Measurements from ENCODE around the gene DACT1. TPM values are rescaled to one million over a fixed set of nuclear protein-coding genes. Genes with fewer than 3 reads are reported as not detected.
"Not testable (repeated sequence)": the region's sequence is repeated elsewhere in the genome, so short reads cannot be mapped to it uniquely, and the experiment has no call there.

DACT1 gene
- 1 to 10 TPM in 1 of 2 donors, under 1 TPM in 1; 0.42 to 4.2 TPM for total RNA-seq
- 44.5 TPM for polyA plus RNA-seq (2013, experiment 1 of 2)
- 43.8 TPM for polyA plus RNA-seq (2013, experiment 2 of 2)
- long read RNA-seq, experiment 1: 0 reads
- long read RNA-seq, experiment 2, partial matches to known transcripts: 0 of 1 reads
- long read RNA-seq, experiment 2, other reads (novel, unspliced or antisense): 1 of 1 reads
- long read RNA-seq, experiment 3: 0 reads
- long read RNA-seq, experiment 4: 0 reads

GRCh38 chr14:58637391-58638230, at the start of gene DACT1:
Gene DACT1, plus strand, starts transcription at chr14:58637962. Its CDS starts 241 bp downstream, at chr14:58638203.
- Histone ChIP-seq H3K27ac (ENCODE audit: low read depth, low read length) (peak within 1 kb of the TSS; percentile 62), H3K9me3 (ENCODE audit: control insufficient read depth, low read length) (no peaks in the 10 kb centered on the region), H3K36me3 (ENCODE audit: control insufficient read depth, insufficient read depth, low read length) (peaks cover 13% of the 10 kb centered on the region), H3K27me3 (ENCODE audit: control insufficient read depth, insufficient read depth, low read length, poor library complexity, severe bottlenecking) (peaks cover 28% of the 10 kb centered on the region), H3K4me3 (ENCODE audit: low read length) (peak within 1 kb of the TSS; percentile 79), H3K9ac (ENCODE audit: extremely low read depth, low read length, poor library complexity, severe bottlenecking) (peak within 1 kb of the TSS; percentile 48), H3K4me1 (ENCODE audit: control insufficient read depth, insufficient read depth, low read length) (peaks cover 13% of the 10 kb centered on the region)
- Mint-ChIP-seq H3K27me3 (ENCODE audit: insufficient read depth) (peaks cover 35% of the 10 kb centered on the region), H3K9me3 (no peaks in the 10 kb centered on the region), H3K4me1 (peaks cover 50% of the 10 kb centered on the region), H3K4me3 (peak within 1 kb of the TSS; percentile 73), H3K27ac (peak within 1 kb of the TSS; percentile 80), H3K36me3 (ENCODE audit: low read depth) (peaks cover 2% of the 10 kb centered on the region)
- 1 to 2% methylated on average over 23 to 94 of the region's 94 CpGs for WGBS, 2 experiments (ENCODE audit: insufficient coverage in 1 of 2, insufficient read length in 1 of 2)
- DNase-seq: peak; percentile 89
- TF ChIP-seq CTCF (conservative IDR thresholded peaks at IDR 0.05): peak; percentile 15

- H3K27me3 Mint-ChIP-seq (ENCODE audit: insufficient read depth); H3K27me3 ChIP-seq (ENCODE audit: control insufficient read depth, insufficient read depth, low read length, poor library complexity, severe bottlenecking); H3K36me3 ChIP-seq (ENCODE audit: control insufficient read depth, insufficient read depth, low read length); H3K4me1 Mint-ChIP-seq; H3K4me1 ChIP-seq (ENCODE audit: control insufficient read depth, insufficient read depth, low read length); H3K4me3 Mint-ChIP-seq; H3K27ac Mint-ChIP-seq; H3K27ac ChIP-seq (ENCODE audit: low read depth, low read length); H3K9ac ChIP-seq (ENCODE audit: extremely low read depth, low read length, poor library complexity, severe bottlenecking); H3K9me3 ChIP-seq (ENCODE audit: control insufficient read depth, low read length); H3K4me3 ChIP-seq (ENCODE audit: low read length); H3K9me3 Mint-ChIP-seq; DNase-seq; H3K36me3 Mint-ChIP-seq (ENCODE audit: low read depth): not testable (repeated sequence)
- WGBS, 2 experiments (ENCODE audit: insufficient coverage in 1 of 2, insufficient read length in 1 of 2): 94% methylated on average over 11 of the region's 18 CpGs; no CpG with 5 or more reads in 1 of the 2 experiments
Observed at GRCh38 chr14:58588321-58588720, 49.4 kb upstream of the DACT1 start.

- Histone ChIP-seq H3K4me3 (ENCODE audit: low read length) (no peak overlapping the region), H3K27ac (ENCODE audit: low read depth, low read length) (no peak overlapping the region), H3K36me3 (ENCODE audit: control insufficient read depth, insufficient read depth, low read length) (no peaks in the 10 kb centered on the region), H3K4me1 (ENCODE audit: control insufficient read depth, insufficient read depth, low read length) (no peaks in the 10 kb centered on the region), H3K9me3 (ENCODE audit: control insufficient read depth, low read length) (no peaks in the 10 kb centered on the region), H3K9ac (ENCODE audit: extremely low read depth, low read length, poor library complexity, severe bottlenecking) (no peak overlapping the region), H3K27me3 (ENCODE audit: control insufficient read depth, insufficient read depth, low read length, poor library complexity, severe bottlenecking) (no peaks in the 10 kb centered on the region)
- Mint-ChIP-seq H3K4me3 (no peak overlapping the region), H3K27ac (no peak overlapping the region), H3K36me3 (ENCODE audit: low read depth) (no peaks in the 10 kb centered on the region), H3K27me3 (ENCODE audit: insufficient read depth) (peaks cover 2% of the 10 kb centered on the region), H3K4me1 (no peaks in the 10 kb centered on the region), H3K9me3 (no peaks in the 10 kb centered on the region)
- DNase-seq: no peak
- TF ChIP-seq CTCF (conservative IDR thresholded peaks at IDR 0.05): no peak
- 86 to 95% methylated on average over 3 to 4 of the region's 4 CpGs for WGBS, 2 experiments (ENCODE audit: insufficient coverage in 1 of 2, insufficient read length in 1 of 2)
Observed at GRCh38 chr14:58593977-58594376, 43.8 kb upstream of the DACT1 start.

All from endodermal cell (in vitro differentiated cells).